GM23338 (cell line): ENCODE data around the gene SEMA4C.

Experiments
- CREB1 ChIP-seq: fragments of 250-450 bp; sonication (Bioruptor Pico); IDR thresholded peaks from 2 replicates; pipeline ENCODE4 v1.5.0; 2020; ENCODE audit warnings: low read depth, mild to moderate bottlenecking, moderate library complexity
- EZH2 ChIP-seq: fragments of 200-600 bp; sonication (generic); IDR thresholded peaks from one replicate; pipeline ENCODE4 v1.8.0; 2017; ENCODE audit warnings: antibody characterized with exemption, mild to moderate bottlenecking, low read depth; ENCODE audit not compliant: unreplicated experiment
- TF ChIP-seq, protein P1 (sequence below), 2 experiments: fragments of 200-600 bp in 1 of 2; sonication (generic) in 1 of 2; conservative IDR thresholded peaks; 2 replicates each; pipeline versions ENCODE4 v1.5.1 to v1.6.1; 2016 to 2017; ENCODE audit warnings: antibody characterized with exemption in 2 of 2, low read depth in 2 of 2, mild to moderate bottlenecking in 2 of 2, moderate library complexity in 1 of 2
- TF ChIP-seq, protein P2 (sequence below): IDR thresholded peaks from one replicate; pipeline ENCODE4 v1.6.1; 2018; ENCODE audit warnings: antibody characterized with exemption; ENCODE audit not compliant: unreplicated experiment

DNA sequence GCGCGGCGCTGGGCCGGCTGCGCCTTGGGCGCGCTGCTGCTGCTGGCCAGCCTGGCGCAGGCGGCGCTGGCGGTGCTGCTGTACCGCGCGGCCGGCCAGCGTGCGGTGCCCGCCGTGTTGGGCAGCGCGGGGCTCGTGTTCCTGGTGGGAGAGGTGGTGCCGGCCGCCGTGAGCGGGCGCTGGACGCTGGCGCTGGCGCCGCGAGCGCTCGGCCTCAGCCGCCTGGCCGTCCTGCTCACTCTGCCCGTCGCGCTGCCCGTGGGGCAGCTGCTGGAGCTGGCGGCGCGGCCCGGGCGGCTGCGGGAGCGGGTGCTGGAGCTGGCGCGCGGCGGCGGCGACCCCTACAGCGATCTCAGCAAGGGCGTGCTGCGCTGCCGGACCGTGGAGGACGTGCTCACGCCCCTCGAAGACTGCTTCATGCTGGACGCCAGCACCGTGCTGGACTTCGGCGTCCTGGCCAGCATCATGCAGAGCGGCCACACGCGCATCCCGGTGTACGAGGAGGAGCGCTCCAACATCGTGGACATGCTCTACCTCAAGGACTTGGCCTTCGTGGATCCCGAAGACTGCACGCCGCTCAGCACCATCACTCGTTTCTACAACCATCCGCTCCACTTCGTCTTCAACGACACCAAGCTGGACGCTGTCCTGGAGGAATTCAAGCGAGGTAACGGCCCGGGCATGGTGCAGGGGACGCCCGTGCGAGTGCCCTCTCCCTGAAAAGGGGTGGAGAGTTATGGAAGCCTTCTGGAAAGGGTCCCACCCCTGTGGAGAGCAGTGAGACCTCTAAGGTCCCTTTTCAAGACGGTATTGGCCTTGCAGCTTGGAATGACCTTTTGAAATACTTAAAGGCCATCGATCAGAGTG is 52.8 kb downstream of the SEMA4C start:
- TF ChIP-seq CREB1 (CRISPR knock-in tag) (no peak), EZH2 (no peak)
- TF ChIP-seq, protein P1, sequence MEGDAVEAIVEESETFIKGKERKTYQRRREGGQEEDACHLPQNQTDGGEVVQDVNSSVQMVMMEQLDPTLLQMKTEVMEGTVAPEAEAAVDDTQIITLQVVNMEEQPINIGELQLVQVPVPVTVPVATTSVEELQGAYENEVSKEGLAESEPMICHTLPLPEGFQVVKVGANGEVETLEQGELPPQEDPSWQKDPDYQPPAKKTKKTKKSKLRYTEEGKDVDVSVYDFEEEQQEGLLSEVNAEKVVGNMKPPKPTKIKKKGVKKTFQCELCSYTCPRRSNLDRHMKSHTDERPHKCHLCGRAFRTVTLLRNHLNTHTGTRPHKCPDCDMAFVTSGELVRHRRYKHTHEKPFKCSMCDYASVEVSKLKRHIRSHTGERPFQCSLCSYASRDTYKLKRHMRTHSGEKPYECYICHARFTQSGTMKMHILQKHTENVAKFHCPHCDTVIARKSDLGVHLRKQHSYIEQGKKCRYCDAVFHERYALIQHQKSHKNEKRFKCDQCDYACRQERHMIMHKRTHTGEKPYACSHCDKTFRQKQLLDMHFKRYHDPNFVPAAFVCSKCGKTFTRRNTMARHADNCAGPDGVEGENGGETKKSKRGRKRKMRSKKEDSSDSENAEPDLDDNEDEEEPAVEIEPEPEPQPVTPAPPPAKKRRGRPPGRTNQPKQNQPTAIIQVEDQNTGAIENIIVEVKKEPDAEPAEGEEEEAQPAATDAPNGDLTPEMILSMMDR (conservative IDR thresholded peaks at IDR 0.05; ENCODE audit: low read depth in 2 of 2) = no peak
- TF ChIP-seq, protein P2, sequence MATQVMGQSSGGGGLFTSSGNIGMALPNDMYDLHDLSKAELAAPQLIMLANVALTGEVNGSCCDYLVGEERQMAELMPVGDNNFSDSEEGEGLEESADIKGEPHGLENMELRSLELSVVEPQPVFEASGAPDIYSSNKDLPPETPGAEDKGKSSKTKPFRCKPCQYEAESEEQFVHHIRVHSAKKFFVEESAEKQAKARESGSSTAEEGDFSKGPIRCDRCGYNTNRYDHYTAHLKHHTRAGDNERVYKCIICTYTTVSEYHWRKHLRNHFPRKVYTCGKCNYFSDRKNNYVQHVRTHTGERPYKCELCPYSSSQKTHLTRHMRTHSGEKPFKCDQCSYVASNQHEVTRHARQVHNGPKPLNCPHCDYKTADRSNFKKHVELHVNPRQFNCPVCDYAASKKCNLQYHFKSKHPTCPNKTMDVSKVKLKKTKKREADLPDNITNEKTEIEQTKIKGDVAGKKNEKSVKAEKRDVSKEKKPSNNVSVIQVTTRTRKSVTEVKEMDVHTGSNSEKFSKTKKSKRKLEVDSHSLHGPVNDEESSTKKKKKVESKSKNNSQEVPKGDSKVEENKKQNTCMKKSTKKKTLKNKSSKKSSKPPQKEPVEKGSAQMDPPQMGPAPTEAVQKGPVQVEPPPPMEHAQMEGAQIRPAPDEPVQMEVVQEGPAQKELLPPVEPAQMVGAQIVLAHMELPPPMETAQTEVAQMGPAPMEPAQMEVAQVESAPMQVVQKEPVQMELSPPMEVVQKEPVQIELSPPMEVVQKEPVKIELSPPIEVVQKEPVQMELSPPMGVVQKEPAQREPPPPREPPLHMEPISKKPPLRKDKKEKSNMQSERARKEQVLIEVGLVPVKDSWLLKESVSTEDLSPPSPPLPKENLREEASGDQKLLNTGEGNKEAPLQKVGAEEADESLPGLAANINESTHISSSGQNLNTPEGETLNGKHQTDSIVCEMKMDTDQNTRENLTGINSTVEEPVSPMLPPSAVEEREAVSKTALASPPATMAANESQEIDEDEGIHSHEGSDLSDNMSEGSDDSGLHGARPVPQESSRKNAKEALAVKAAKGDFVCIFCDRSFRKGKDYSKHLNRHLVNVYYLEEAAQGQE = no peak
